IMR-90 (cell line): ENCODE results near the gene ZCCHC14.
"Not testable (repeated sequence)": the region's sequence is repeated elsewhere in the genome, so short reads cannot be mapped to it uniquely, and the experiment has no call there.

Source experiments
- MXI1 ChIP-seq: IDR thresholded peaks from 2 replicates; pipeline ENCODE4 v1.6.1; 2012; ENCODE audit warnings: low read depth, mild to moderate bottlenecking, low read length, moderate library complexity, borderline replicate concordance
- POLR2A ChIP-seq: IDR thresholded peaks from 2 replicates; pipeline ENCODE4 v1.6.1; 2012; ENCODE audit warnings: mild to moderate bottlenecking, low read depth, low read length
- TF ChIP-seq, protein P1 (sequence below): conservative IDR thresholded peaks from 2 replicates; pipeline ENCODE4 v1.5.1; 2012; ENCODE audit warnings: mild to moderate bottlenecking, low read depth, low read length, improper control_type of control experiment

DNA sequence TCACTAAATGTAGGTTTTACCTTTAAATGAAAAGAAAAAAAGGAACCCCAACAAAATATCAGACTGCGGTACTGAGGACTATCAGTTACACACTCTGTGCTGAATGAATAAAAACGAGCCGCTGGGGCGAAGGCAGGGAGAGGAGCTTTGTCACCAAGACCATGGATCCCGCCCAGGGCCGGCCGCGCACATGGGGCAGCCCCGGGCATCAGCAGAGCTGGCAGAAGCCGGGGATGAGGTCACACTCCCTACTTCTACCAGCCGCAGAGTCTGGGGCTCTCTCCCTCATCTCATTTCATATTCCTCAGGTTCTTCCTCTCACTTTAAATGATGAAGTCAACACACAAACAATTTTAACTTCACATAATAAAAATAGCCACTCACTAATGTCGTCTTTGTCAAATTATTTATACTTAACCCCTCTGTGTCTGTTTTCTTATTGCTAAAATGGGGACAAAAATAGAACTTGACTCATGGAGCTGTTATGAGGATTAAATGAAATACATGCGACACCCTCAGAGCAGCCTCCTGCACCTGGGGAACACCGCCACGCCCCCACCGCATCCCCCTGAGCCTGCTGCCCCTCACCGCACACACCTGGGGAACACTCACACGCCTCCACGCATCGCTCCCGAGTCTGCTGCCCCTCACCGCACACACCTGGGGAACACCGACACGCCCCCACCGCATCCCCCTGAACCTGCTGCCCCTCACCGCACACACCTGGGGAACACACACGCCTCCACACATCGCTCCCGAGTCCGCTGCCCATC lies 15.4 kb downstream of the ZCCHC14 start:
- TF ChIP-seq, protein P1, sequence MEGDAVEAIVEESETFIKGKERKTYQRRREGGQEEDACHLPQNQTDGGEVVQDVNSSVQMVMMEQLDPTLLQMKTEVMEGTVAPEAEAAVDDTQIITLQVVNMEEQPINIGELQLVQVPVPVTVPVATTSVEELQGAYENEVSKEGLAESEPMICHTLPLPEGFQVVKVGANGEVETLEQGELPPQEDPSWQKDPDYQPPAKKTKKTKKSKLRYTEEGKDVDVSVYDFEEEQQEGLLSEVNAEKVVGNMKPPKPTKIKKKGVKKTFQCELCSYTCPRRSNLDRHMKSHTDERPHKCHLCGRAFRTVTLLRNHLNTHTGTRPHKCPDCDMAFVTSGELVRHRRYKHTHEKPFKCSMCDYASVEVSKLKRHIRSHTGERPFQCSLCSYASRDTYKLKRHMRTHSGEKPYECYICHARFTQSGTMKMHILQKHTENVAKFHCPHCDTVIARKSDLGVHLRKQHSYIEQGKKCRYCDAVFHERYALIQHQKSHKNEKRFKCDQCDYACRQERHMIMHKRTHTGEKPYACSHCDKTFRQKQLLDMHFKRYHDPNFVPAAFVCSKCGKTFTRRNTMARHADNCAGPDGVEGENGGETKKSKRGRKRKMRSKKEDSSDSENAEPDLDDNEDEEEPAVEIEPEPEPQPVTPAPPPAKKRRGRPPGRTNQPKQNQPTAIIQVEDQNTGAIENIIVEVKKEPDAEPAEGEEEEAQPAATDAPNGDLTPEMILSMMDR, result not testable (repeated sequence)
- TF ChIP-seq POLR2A, MXI1: not testable (repeated sequence)
